Bronchial epithelial cell (primary cell): ENCODE data around the gene NOS2. TPM values are rescaled to one million over a fixed set of nuclear protein-coding genes. Genes with fewer than 3 reads are reported as not detected.

Experiments used
- DNase-seq: peaks from one replicate; pipeline ENCODE4 v3.0.0-alpha.2; 2010; ENCODE audit warnings: low read depth
- FAIRE-seq: peaks from 2 replicates; lab custom pipeline; 2011; peaks lifted over from hg19 to GRCh38; lab: Jason Lieb, UNC
- H3K27me3 ChIP-seq: 2 replicates; pipeline ENCODE4 v1.5.1; 2011; ENCODE audit warnings: low read length; ENCODE audit not compliant: control insufficient read depth, insufficient read depth
- H3K36me3 ChIP-seq: 2 replicates; pipeline ENCODE4 v1.5.1; 2011; ENCODE audit warnings: low read length; ENCODE audit not compliant: control insufficient read depth, insufficient read depth
- H3K4me3 ChIP-seq: 2 replicates; pipeline ENCODE4 v1.5.1; 2011; ENCODE audit warnings: mild to moderate bottlenecking, low read depth, low read length, control low read depth
- total RNA-seq: library from RNA; depleted of rRNA; stranded (reverse); fragments of >200 nt; gene quantifications from 2 replicates; pipeline ENCODE4 v1.2.1, GENCODE V29; 2014
- TF ChIP-seq, protein P1 (sequence below): IDR thresholded peaks from 2 replicates; pipeline ENCODE4 v1.5.1; 2011; ENCODE audit warnings: mild to moderate bottlenecking, moderate library complexity, low read length, control low read depth, inconsistent platforms; ENCODE audit not compliant: insufficient read depth, severe bottlenecking

Gene NOS2
- total RNA-seq, 1 donor from 2014 or later: under 0.01 TPM

DNA sequence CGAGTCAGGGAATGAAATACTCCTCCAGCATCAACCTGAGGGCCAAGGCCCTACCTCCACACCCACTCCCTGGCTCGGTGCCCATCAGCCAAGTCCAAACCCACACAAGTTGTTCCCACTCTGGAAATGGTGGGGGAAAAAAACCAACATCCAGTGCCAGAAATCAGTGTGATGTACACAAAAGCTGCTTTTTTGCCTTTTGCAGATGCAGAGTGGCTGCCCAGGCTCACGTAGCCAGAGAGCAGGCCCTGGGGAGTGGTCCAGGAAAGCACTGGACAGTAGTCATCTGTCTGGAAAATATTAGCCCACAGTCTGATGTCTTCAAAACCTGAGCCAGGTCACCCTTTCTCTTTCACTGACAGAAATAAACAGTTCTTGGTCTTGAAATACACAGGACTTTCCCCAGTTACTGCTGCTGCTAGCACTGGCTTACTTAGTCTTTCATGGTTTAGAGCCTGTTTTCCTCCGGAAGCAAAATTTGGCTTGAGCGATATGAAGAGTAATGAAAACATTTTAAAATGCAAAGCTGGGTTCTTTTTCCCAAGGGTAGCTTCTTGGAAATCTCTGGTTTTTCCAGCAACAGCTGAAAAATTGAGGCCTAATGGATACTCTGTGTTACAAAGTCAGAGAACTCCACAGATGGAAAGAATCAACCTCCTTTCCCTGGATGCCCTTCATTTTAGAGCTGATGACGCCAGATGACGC, 18.2 kb upstream of the NOS2 start:
- no peak for DNase-seq
- Histone ChIP-seq H3K36me3 (no peaks in the 10 kb centered on the region), H3K4me3 (no peak overlapping the region), H3K27me3 (no peaks in the 10 kb centered on the region)
- no peak for FAIRE-seq
- TF ChIP-seq, protein P1, sequence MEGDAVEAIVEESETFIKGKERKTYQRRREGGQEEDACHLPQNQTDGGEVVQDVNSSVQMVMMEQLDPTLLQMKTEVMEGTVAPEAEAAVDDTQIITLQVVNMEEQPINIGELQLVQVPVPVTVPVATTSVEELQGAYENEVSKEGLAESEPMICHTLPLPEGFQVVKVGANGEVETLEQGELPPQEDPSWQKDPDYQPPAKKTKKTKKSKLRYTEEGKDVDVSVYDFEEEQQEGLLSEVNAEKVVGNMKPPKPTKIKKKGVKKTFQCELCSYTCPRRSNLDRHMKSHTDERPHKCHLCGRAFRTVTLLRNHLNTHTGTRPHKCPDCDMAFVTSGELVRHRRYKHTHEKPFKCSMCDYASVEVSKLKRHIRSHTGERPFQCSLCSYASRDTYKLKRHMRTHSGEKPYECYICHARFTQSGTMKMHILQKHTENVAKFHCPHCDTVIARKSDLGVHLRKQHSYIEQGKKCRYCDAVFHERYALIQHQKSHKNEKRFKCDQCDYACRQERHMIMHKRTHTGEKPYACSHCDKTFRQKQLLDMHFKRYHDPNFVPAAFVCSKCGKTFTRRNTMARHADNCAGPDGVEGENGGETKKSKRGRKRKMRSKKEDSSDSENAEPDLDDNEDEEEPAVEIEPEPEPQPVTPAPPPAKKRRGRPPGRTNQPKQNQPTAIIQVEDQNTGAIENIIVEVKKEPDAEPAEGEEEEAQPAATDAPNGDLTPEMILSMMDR: no peak

DNA sequence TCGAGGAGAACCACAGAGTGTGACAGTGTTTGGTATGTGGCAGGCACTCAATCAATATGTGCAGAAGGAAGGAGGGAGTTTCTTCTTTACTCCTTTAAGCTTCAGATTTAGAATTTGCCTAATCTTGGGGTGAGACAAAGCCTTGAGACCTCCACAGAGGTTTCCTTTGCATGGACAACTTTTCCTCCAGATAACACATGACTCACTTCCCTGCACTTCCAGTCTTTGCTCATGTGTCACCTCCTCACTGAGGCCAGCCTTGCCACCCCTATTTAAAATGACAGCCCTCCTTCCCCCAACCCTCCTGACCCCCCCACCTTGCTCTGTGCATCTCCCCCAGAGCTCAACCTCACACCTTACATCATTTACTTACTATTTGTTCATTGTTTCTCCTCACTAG, 17.4 kb upstream of the NOS2 start:
- TF ChIP-seq, protein P1: no peak
- no peaks in the 10 kb centered on the region for H3K36me3 ChIP-seq
- no peak overlapping the region for H3K4me3 ChIP-seq
- no peak for FAIRE-seq
- peak; percentile 8 for DNase-seq
- H3K27me3 ChIP-seq: no peaks in the 10 kb centered on the region

DNA sequence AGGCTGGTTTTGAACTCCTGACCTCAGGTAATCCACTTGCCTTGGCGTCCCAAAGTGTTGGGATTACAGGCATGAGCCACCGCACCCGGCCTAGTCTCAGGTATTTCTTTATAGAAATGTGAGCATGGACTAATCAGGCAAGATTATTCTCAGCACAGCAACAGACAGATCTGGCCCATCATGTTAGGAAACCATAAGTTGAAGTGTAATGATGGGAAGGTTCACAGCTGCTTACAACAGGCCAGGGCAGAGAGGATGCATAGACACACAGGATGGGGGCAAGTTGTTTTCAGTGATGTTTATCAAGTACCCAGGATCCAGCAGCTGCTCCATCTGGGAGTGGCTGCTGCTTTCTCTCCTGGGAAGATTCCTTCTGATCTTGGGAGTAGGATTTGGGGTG, 16.6 kb upstream of the NOS2 start:
- FAIRE-seq (no peak), DNase-seq (no peak)
- H3K27me3 ChIP-seq: no peaks in the 10 kb centered on the region
- TF ChIP-seq, protein P1: no peak
- H3K36me3 ChIP-seq: no peaks in the 10 kb centered on the region
- no peak overlapping the region for H3K4me3 ChIP-seq

DNA sequence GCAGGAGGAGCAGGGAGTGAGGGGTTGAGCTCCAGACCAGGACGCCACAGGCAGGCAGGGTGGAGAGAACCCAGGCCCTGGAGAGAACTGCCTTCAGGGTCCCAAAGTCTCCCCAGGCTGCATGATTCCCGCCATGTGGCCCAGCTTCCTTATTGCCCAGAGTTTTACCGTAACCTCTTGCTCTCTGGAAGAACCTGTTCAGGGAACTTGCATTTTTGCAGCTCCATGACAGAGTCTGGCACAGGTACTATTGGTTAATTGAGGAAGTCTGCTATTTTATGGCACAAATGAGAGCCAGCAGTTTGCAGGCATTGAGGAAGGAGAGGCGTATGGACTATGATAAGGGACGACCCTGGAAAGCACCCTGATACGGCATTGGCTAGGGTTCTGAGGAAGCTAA, 11.6 kb upstream of the NOS2 start:
- H3K27me3 ChIP-seq: no peaks in the 10 kb centered on the region
- DNase-seq (no peak), FAIRE-seq (no peak)
- H3K4me3 ChIP-seq: no peak overlapping the region
- H3K36me3 ChIP-seq: no peaks in the 10 kb centered on the region
- TF ChIP-seq, protein P1: no peak

DNA sequence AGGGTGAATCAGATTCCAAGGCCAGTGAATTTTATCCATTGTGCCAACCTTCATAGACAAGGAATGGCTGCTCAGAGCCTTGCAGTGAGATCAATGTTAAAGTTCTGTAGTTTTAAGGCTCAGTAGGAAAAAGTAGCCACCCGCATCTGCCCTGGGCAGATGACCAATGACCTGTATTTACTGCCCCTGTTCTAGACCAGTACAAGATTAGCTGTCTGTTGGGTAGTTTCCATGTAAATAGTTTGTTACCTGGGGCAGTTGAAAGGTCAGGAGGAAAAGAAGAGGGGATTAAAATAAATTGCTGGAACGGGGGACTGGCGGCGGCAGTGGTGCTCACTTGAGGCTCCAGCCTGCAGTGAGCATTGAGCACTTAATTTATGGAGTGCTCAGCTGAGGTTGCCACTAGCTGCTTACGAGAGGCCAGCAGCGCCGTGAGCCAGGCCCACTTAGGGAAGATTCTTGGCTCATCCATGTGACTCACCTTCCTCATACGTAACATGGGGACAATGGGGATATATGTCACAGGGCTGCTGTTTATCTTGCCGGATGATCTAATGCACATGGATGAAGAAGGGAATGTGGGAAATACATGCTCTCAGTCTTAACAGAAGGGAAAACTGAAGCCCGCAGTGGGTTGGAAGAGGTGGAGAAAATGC, 10.7 kb upstream of the NOS2 start:
- FAIRE-seq: no peak
- Histone ChIP-seq H3K27me3 (no peaks in the 10 kb centered on the region), H3K36me3 (no peaks in the 10 kb centered on the region), H3K4me3 (no peak overlapping the region)
- peak; percentile 10 for DNase-seq
- TF ChIP-seq, protein P1: no peak
